GM12873 (cell line): ENCODE results near the gene ZFHX3.

Experiments used
- TF ChIP-seq, protein P1 (sequence below): IDR thresholded peaks from 2 replicates; pipeline ENCODE4 v1.5.1; 2012; ENCODE audit warnings: low read depth, mild to moderate bottlenecking, moderate library complexity, low read length, control low read depth; ENCODE audit not compliant: insufficient read depth; ENCODE audit errors: missing control alignments

ZFHX3 gene

GRCh38 chr16:72884037-72884436 lies 163.9 kb downstream of the ZFHX3 start:
- TF ChIP-seq, protein P1, sequence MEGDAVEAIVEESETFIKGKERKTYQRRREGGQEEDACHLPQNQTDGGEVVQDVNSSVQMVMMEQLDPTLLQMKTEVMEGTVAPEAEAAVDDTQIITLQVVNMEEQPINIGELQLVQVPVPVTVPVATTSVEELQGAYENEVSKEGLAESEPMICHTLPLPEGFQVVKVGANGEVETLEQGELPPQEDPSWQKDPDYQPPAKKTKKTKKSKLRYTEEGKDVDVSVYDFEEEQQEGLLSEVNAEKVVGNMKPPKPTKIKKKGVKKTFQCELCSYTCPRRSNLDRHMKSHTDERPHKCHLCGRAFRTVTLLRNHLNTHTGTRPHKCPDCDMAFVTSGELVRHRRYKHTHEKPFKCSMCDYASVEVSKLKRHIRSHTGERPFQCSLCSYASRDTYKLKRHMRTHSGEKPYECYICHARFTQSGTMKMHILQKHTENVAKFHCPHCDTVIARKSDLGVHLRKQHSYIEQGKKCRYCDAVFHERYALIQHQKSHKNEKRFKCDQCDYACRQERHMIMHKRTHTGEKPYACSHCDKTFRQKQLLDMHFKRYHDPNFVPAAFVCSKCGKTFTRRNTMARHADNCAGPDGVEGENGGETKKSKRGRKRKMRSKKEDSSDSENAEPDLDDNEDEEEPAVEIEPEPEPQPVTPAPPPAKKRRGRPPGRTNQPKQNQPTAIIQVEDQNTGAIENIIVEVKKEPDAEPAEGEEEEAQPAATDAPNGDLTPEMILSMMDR: no peak

DNA sequence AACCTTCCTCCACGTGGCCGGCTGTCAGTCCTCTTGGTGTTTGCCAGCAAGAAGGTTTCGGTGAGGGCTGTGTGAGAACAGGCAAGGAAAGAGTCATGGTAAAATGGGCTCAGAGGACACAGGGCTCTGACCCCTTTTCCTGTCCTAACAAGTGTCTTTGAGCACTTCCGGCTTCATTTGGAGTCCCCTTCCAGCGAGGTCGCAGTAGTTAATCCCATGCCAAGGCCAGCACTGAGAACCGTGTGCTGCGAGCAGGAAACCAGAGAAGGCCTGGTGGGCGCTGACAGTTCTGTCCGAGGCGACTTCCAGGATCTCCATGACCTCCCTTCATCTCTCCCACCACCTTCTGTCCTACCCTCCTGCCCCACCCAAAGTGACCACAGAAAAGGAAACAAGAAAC lies 168.1 kb downstream of the ZFHX3 start:
- TF ChIP-seq, protein P1: no peak

- TF ChIP-seq, protein P1: no peak
These were observed 169.3 kb downstream of the ZFHX3 start for GRCh38 chr16:72878301-72879269.

GRCh38 chr16:72877374-72878028 lies 170.4 kb downstream of the ZFHX3 start:
- TF ChIP-seq, protein P1: no peak

DNA sequence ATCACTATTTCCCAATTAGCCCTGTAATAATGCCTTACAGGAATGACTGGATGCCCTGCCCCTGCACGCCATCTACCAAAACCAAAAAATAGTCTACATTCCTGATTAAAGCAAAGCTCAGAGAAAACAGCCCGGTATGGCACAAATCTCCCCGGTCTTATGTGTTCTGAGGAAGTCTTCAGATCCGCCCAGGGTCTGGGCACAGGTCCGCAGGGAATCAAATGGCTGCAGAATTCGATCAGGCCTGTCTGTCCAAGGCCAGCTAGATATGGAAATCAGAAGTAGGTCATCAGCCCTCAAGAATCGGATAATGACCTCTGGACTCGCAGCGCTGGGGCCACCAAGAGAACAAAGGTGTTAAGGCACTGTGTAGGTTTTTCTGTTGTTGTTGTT lies 171.0 kb downstream of the ZFHX3 start:
- TF ChIP-seq, protein P1: no peak

GRCh38 chr16:72876221-72876620 lies 171.7 kb downstream of the ZFHX3 start:
- TF ChIP-seq, protein P1: no peak
